HEK293T (cell line): Measurements from ENCODE around the gene TCERG1L.

Experiments
- CTCF ChIA-PET: fragments of 350-600 bp; formaldehyde crosslinking; extraction: SDS; loops from one replicate; lab custom pipeline; 2021; ENCODE audit warnings: antibody characterized with exemption, inconsistent platforms; lab: Yijun Ruan, JAX
- POLR2A ChIA-PET: fragments of 350-600 bp; formaldehyde crosslinking; extraction: SDS; loops from one replicate; lab custom pipeline; 2020; ENCODE audit warnings: antibody characterized with exemption, inconsistent platforms; lab: Yijun Ruan, JAX
- DNase-seq: peaks from one replicate; pipeline ENCODE4 v3.0.0; 2012; ENCODE audit warnings: mixed read lengths; ENCODE audit errors: extremely low spot score
- ARNT ChIP-seq: fragments of 450-650 bp; IDR thresholded peaks from 2 replicates; pipeline ENCODE4 v1.6.1; 2017; ENCODE audit warnings: mild to moderate bottlenecking
- BHLHE40 ChIP-seq: fragments of 450-650 bp; IDR thresholded peaks from 2 replicates; pipeline ENCODE4 v1.6.1; 2016; ENCODE audit warnings: mild to moderate bottlenecking, moderate library complexity, borderline replicate concordance
- CTBP1 ChIP-seq: fragments of 450-650 bp; IDR thresholded peaks from 2 replicates; pipeline ENCODE4 v1.6.1; 2016; ENCODE audit warnings: borderline replicate concordance
- ELF4 ChIP-seq: fragments of 450-650 bp; IDR thresholded peaks from 2 replicates; pipeline ENCODE4 v1.6.1; 2017; ENCODE audit warnings: antibody characterized with exemption
- FOXA1 ChIP-seq: fragments of 450-650 bp; IDR thresholded peaks from 2 replicates; pipeline ENCODE4 v1.6.1; 2016; ENCODE audit warnings: mild to moderate bottlenecking
- FOXK2 ChIP-seq: fragments of 450-650 bp; IDR thresholded peaks from 2 replicates; pipeline ENCODE4 v1.6.1; 2016; ENCODE audit warnings: mild to moderate bottlenecking
- FOXM1 ChIP-seq: fragments of 450-650 bp; IDR thresholded peaks from 2 replicates; pipeline ENCODE4 v1.6.1; 2017; ENCODE audit warnings: mild to moderate bottlenecking, borderline replicate concordance
- HDGF ChIP-seq: fragments of 450-650 bp; IDR thresholded peaks from 2 replicates; pipeline ENCODE4 v1.6.1; 2017; ENCODE audit warnings: antibody characterized with exemption, borderline replicate concordance
- L3MBTL2 ChIP-seq: fragments of 450-650 bp; conservative IDR thresholded peaks from 2 replicates; pipeline ENCODE4 v1.6.1; 2016; ENCODE audit warnings: mild to moderate bottlenecking
- LEF1 ChIP-seq: fragments of 450-650 bp; IDR thresholded peaks from 2 replicates; pipeline ENCODE4 v1.6.1; 2017; ENCODE audit warnings: mild to moderate bottlenecking, borderline replicate concordance
- NFRKB ChIP-seq: fragments of 450-650 bp; IDR thresholded peaks from 2 replicates; pipeline ENCODE4 v1.6.1; 2016; ENCODE audit warnings: mild to moderate bottlenecking, moderate library complexity
- PKNOX1 ChIP-seq: fragments of 450-650 bp; IDR thresholded peaks from 2 replicates; pipeline ENCODE4 v1.6.1; 2016
- SP1 ChIP-seq: fragments of 450-650 bp; IDR thresholded peaks from 2 replicates; pipeline ENCODE4 v1.6.1; 2017
- SUZ12 ChIP-seq: fragments of 450-650 bp; IDR thresholded peaks from 2 replicates; pipeline ENCODE4 v1.6.1; 2016; ENCODE audit warnings: mild to moderate bottlenecking
- TARDBP ChIP-seq: fragments of 450-650 bp; IDR thresholded peaks from 2 replicates; pipeline ENCODE4 v1.6.1; 2016
- ZNF384 ChIP-seq: fragments of 450-650 bp; IDR thresholded peaks from 2 replicates; pipeline ENCODE4 v1.6.1; 2016

TCERG1L gene

DNA sequence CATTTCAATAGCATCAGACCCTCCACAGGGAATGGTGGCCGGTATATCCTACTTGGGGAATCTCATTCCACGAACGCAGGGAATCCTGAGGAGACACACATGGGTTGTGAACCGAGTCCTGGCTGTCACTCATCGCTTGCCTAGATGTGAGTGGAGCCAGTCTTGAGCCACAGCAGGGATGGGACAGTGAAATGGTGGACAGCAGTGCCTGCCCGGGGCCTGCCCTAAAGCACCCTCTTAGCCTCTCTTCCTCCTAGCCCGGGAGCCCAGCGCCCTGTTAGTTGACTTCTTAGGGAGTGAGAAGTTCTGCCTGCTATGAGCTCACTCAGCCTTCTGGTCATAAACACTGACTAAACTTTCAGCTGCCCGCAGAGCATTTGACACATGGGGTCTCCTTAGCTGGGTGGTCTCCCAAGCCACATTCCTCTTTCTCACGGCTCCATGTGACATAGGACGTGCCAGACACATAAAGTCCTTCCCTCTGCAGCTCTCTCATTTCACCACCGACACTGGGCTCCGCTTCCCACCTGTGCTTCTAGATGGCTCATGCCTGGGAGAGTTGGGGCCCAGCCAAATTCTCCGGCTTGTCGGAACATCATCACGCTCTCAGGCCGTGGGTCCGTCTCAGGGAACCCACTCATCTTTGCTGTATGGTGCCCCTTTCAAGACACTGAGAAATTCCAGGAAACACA is 60.9 kb downstream of the TCERG1L start:
- no peak for DNase-seq
- CTCF ChIA-PET: no interaction called here
- POLR2A ChIA-PET: no interaction called here
- TF ChIP-seq ARNT (no peak), LEF1 (no peak), ZNF384 (no peak), HDGF (no peak), TARDBP (no peak), ELF4 (no peak), FOXK2 (no peak), CTBP1 (no peak), SUZ12 (no peak), SP1 (no peak), FOXM1 (no peak), L3MBTL2 (no peak), FOXA1 (no peak), BHLHE40 (no peak), NFRKB (no peak), PKNOX1 (no peak)

DNA sequence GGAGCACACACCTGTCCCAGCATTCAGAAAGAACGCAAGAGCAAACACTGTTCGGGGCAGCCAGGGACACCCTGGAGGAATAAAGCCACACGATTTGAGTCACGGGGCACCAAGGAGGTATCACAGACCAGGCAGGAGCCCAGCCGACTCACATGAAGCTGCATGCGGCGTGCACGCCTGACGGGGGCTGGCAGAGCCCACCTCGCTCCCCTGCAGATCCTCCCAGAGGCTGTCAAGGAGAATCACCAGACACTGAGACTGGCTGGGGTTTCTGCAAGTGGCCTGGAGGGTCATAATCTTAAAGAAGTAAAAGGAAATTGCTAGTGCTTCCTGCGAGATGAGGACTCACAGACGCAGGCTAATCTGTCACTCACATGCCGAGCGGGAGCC is 61.6 kb downstream of the TCERG1L start:
- DNase-seq: no peak
- CTCF ChIA-PET: interaction anchor here (0.5 kb wide), 1 partner anchor 109 kb away, joined by 3 read pairs; no protein-coding TSS in a partner anchor
- POLR2A ChIA-PET: no interaction called here
- TF ChIP-seq SUZ12 (no peak), FOXA1 (no peak), CTBP1 (no peak), ELF4 (no peak), ZNF384 (no peak), L3MBTL2 (no peak), SP1 (no peak)

DNA sequence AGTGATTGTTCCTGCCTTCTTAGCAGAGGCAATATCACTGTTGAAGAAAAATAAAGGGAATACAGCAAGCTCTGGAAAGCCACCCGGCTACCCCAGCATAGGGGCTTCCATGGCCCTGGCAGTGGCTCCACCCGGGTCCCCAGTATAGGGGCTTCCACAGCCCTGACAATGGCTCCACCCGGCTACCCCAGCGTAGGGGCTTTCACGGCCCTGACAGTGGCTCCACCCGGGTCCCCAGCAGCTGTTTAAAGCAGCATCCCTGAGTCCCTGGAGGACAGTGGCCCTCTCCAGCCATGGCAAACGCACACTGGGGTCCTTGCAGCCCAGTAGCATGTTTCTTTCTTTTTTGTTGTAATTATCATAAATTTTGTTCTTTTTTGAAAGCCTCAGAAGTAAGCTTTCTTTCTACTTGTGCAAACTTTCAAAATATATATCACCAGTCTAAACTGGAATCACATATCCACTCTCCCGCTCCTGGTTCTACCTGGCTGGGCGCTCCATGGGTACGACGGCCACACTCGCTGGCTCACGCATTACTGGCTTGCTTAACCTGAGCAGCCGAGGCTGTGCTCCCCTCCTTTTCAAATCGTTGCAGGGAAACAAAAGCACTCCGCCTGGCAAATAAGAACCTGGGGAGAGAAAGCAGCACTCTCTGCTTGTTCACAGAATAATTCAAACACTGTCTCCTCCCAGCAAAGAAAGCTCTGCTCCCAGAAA is 62.1 kb downstream of the TCERG1L start:
- TF ChIP-seq TARDBP: no peak
- TF ChIP-seq L3MBTL2: no peak
- no peak for TF ChIP-seq HDGF
- no peak for TF ChIP-seq FOXA1
- TF ChIP-seq SP1: no peak
- TF ChIP-seq FOXM1: no peak
- TF ChIP-seq ZNF384: no peak
- no peak for TF ChIP-seq SUZ12
- no peak for TF ChIP-seq LEF1
- TF ChIP-seq PKNOX1: no peak
- no peak for TF ChIP-seq ELF4
- no peak for TF ChIP-seq BHLHE40
- TF ChIP-seq FOXK2: no peak
- ChIA-PET POLR2A (no interaction called here), CTCF (interaction anchor here (0.5 to 1.6 kb wide), 2 partner anchors 19 to 109 kb away, joined by 3 read pairs; no protein-coding TSS in a partner anchor)
- DNase-seq: no peak

DNA sequence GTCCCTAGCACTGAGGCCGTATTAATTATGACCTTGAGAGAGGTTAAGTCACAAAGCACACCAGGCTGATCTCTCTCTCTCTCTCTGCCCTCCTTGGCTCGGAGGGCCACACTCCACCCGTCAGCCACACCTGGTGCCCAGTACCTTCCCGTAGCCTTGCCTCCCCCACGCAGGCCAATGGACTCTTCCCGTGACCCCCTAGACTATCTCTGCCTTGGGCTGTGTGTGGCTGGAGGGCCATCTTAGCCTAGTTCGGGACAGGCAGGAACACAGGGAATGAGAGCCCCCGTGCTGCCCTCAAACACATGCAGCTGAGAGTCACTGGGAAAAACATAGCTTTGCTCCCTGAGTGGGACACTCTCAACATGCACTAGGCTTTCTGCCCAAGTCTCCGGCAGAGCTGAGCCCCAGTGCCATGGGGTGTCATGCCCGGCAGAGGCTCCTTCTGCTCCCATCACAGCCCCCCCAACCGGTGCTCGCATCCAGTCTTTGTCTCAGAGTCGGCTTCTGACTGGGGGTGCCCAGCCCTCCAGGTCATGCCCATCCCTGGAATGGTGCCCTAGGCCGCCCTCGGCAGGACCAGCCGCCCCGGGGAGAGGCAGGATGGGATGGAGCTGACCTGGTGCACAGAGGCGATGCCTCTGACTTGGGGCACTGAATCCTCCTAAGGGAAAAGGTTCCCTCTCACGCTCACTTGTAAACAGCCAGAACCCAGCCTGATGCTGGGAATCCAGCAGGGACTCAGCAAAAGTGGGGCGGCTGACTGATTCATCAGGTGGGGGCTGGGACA is 63.0 kb downstream of the TCERG1L start:
- ChIA-PET CTCF (interaction anchor here (1.6 kb wide), 1 partner anchor 20 kb away, joined by 3 read pairs; no protein-coding TSS in a partner anchor), POLR2A (no interaction called here)
- no peak for DNase-seq
- TF ChIP-seq NFRKB (no peak), FOXK2 (no peak), ARNT (no peak), L3MBTL2 (no peak), CTBP1 (no peak), BHLHE40 (no peak), FOXA1 (no peak), ELF4 (no peak), SP1 (no peak), ZNF384 (no peak), FOXM1 (no peak), TARDBP (no peak), LEF1 (no peak), HDGF (no peak), SUZ12 (no peak), PKNOX1 (no peak)

DNA sequence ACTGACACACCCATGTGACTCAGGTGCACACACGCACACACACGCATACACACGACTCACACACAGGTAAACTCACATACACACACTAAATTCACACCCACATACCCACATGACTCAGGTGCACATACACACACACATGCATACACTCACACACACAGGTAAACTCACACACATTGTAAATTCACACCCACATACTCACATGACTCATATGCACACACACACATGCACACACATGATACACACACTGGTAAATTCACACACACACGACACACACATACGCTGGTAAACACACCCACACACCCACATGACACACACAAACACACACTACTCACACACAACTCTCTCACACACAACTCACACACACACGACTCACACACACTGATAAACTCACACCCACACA is 63.6 kb downstream of the TCERG1L start:
- CTCF ChIA-PET: interaction anchor here (1.6 kb wide), 1 partner anchor 21 kb away, joined by 3 read pairs; no protein-coding TSS in a partner anchor
- TF ChIP-seq NFRKB (no peak), FOXA1 (no peak), FOXK2 (no peak), SP1 (no peak), HDGF (no peak), ELF4 (no peak), L3MBTL2 (no peak), LEF1 (no peak), CTBP1 (no peak), FOXM1 (no peak), SUZ12 (no peak), ZNF384 (no peak), TARDBP (no peak), PKNOX1 (no peak)
- DNase-seq: no peak
- POLR2A ChIA-PET: no interaction called here
